Lower leg skin (tissue), 3 donors: ENCODE data around the gene ZRSR2.

Experiments
- CTCF ChIP-seq, 3 donors: fragments of 450-650 bp; IDR thresholded peaks; one replicate each; pipeline ENCODE4 v1.5.1; 2016; ENCODE audit warnings: antibody characterized with exemption in 3 of 3, mild to moderate bottlenecking in 3 of 3, moderate library complexity in 2 of 3
- POLR2A ChIP-seq, 2 donors: fragments of 450-650 bp; IDR thresholded peaks; one replicate each; pipeline ENCODE4 v1.6.1; 2016 to 2017; ENCODE audit warnings: antibody characterized with exemption in 2 of 2, mild to moderate bottlenecking in 1 of 2, moderate library complexity in 1 of 2

- TF ChIP-seq POLR2A (IDR thresholded peaks at IDR 0.05), result no peak
- no peak for TF ChIP-seq CTCF (IDR thresholded peaks at IDR 0.05)
Observed at GRCh38 chrX:15834053-15834452, 43.8 kb downstream of the ZRSR2 start.
